Ascending aorta (tissue), 2 donors: ENCODE results near the gene ELOVL5. TPM values are rescaled to one million over a fixed set of nuclear protein-coding genes. Genes with fewer than 3 reads are reported as not detected.

ENCODE experiments used
- DNase-seq, 2 donors: peaks; one replicate each; pipeline ENCODE4 v3.0.0-alpha.2; 2019; ENCODE audit warnings: low spot score in 2 of 2
- H3K27ac ChIP-seq, 2 donors: fragments of 200-600 bp; sonication (generic); one replicate each; pipeline ENCODE4 v1.5.1; 2016 to 2017; ENCODE audit warnings: mild to moderate bottlenecking in 1 of 2
- H3K27me3 ChIP-seq: fragments of 200-600 bp; sonication (generic); one replicate; pipeline ENCODE4 v1.5.1; 2017
- H3K36me3 ChIP-seq, 2 donors: fragments of 200-600 bp; sonication (generic); one replicate each; pipeline ENCODE4 v1.5.1; 2016
- H3K4me1 ChIP-seq, 2 donors: fragments of 200-600 bp; sonication (generic); one replicate each; pipeline ENCODE4 v1.5.1; 2016 to 2017; ENCODE audit warnings: mild to moderate bottlenecking in 1 of 2
- H3K4me3 ChIP-seq, 2 donors: fragments of 200-600 bp; sonication (generic); one replicate each; pipeline ENCODE4 v1.5.1; 2016 to 2017; ENCODE audit warnings: mild to moderate bottlenecking in 1 of 2
- H3K9me3 ChIP-seq, 2 donors: fragments of 200-600 bp; sonication (generic); one replicate each; pipeline ENCODE4 v1.5.1; 2016
- intact Hi-C: fragments of 100-400 bp; cut with DNase I; formaldehyde crosslinking; loops from one replicate; pipeline ENCODE4 v1.15.1; 2023
- total RNA-seq: library from RNA; depleted of rRNA; stranded (reverse); fragments of >200 nt; gene quantifications from one replicate; pipeline ENCODE4 v1.1.0, GENCODE V29; 2016
- TF ChIP-seq, protein P1 (sequence below), 3 experiments: fragments of 200-600 bp in 2 of 3; fragments of 450-650 bp in 1 of 3; sonication (generic) in 2 of 3; IDR thresholded peaks; one replicate each; pipeline ENCODE4 v1.5.1; 2016 to 2019; ENCODE audit warnings: antibody characterized with exemption in 3 of 3, mild to moderate bottlenecking in 1 of 3, moderate library complexity in 1 of 3

ELOVL5 gene
- total RNA-seq, 1 donor from 2014 or later: 53.7 TPM

DNA sequence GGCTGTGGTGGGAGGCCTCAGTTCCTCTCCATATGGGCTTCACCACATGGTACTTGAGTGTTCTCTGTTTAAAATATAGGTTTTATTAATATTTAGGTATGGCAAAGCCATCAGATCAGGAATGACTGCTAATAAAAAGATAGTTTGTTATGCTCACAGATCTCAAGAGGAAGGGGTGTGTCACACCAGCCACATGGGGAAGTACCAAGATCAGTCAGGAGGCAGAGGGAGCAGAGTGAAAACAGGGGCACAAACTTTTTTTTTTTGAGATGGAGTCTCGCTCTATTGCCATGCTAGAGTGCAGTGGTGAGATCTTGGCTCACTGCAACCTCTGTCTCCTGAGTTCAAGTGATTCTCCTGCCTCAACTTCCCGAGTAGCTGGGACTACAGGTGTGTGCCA lies 108.0 kb downstream of the ELOVL5 start:
- TF ChIP-seq, protein P1, sequence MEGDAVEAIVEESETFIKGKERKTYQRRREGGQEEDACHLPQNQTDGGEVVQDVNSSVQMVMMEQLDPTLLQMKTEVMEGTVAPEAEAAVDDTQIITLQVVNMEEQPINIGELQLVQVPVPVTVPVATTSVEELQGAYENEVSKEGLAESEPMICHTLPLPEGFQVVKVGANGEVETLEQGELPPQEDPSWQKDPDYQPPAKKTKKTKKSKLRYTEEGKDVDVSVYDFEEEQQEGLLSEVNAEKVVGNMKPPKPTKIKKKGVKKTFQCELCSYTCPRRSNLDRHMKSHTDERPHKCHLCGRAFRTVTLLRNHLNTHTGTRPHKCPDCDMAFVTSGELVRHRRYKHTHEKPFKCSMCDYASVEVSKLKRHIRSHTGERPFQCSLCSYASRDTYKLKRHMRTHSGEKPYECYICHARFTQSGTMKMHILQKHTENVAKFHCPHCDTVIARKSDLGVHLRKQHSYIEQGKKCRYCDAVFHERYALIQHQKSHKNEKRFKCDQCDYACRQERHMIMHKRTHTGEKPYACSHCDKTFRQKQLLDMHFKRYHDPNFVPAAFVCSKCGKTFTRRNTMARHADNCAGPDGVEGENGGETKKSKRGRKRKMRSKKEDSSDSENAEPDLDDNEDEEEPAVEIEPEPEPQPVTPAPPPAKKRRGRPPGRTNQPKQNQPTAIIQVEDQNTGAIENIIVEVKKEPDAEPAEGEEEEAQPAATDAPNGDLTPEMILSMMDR (IDR thresholded peaks at IDR 0.05): no peak
- Histone ChIP-seq H3K4me1 (no peaks in the 10 kb centered on the region), H3K9me3 (no peaks in the 10 kb centered on the region), H3K4me3 (no peak overlapping the region), H3K36me3 (no peaks in the 10 kb centered on the region), H3K27me3 (no peaks in the 10 kb centered on the region), H3K27ac (no peak overlapping the region)
- DNase-seq: no peak
- intact Hi-C loops: no loop called here

DNA sequence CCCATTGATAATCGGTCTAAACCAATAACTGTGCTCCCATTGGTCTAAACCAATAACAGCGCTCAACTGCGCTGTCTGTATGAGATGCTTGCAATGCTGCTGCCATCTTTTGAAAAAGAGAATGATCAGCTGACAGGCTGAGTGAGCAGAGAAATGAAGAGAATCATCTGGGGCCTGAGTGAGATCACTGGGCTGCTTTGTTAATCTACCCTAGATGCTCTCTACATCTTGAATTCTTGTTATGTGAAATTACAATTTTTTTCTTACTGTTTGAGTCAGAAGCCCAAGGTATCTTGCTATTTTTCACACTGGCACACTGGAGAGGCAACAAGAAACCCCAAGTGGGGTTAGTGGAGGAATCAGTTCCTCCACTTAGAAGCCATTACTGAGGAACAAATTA lies 108.6 kb downstream of the ELOVL5 start:
- Histone ChIP-seq H3K36me3 (no peaks in the 10 kb centered on the region), H3K9me3 (no peaks in the 10 kb centered on the region), H3K27me3 (no peaks in the 10 kb centered on the region), H3K4me1 (no peaks in the 10 kb centered on the region), H3K27ac (no peak overlapping the region), H3K4me3 (no peak overlapping the region)
- intact Hi-C loops: no loop called here
- DNase-seq: no peak
- TF ChIP-seq, protein P1 (IDR thresholded peaks at IDR 0.05): no peak

DNA sequence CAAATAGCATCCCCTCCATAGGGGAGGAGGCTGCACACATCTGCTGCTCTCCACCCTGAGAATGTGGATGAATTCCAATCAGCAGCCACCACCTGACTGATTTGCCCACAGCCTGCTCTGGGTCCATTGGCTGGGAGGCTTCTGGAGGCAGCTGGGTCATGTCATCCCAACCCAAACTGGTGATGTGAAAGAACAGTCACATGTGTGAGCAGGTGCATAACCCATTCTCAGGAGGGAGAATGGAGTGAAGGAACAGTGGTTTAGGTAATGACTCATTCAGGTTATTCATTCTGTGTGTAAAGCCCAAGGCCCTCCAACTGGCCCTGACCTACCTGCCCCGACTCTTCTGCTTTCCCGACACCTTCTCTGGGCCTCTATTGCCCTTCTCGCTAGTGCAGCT lies 109.2 kb downstream of the ELOVL5 start:
- Histone ChIP-seq H3K36me3 (no peaks in the 10 kb centered on the region), H3K4me1 (no peaks in the 10 kb centered on the region), H3K27me3 (no peaks in the 10 kb centered on the region), H3K9me3 (no peaks in the 10 kb centered on the region), H3K27ac (no peak overlapping the region), H3K4me3 (no peak overlapping the region)
- intact Hi-C loops: no loop called here
- TF ChIP-seq, protein P1 (IDR thresholded peaks at IDR 0.05): no peak
- no peak for DNase-seq

DNA sequence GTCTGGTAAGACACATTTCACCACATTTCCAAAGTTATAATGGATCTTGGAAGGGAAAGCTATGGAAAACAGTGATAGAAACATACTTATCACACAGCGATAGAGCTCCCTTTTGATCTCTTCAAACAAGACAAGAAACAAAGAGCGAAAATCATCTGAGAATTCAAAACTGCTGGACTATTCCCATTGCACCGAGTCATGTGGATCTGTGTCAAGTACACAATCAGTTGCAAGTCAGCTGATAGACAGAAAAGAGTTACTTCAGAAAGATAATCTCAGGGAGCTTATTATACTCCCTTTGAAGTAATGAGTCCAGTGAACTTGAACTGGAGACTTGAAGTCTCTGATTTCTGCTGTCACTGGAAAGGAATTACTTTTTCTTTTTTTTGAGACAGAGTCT lies 110.4 kb downstream of the ELOVL5 start:
- Histone ChIP-seq H3K27me3 (no peaks in the 10 kb centered on the region), H3K9me3 (no peaks in the 10 kb centered on the region), H3K4me3 (no peak overlapping the region), H3K4me1 (no peaks in the 10 kb centered on the region), H3K36me3 (no peaks in the 10 kb centered on the region), H3K27ac (no peak overlapping the region)
- no peak for DNase-seq
- TF ChIP-seq, protein P1 (IDR thresholded peaks at IDR 0.05): no peak
- intact Hi-C loops: no loop called here

DNA sequence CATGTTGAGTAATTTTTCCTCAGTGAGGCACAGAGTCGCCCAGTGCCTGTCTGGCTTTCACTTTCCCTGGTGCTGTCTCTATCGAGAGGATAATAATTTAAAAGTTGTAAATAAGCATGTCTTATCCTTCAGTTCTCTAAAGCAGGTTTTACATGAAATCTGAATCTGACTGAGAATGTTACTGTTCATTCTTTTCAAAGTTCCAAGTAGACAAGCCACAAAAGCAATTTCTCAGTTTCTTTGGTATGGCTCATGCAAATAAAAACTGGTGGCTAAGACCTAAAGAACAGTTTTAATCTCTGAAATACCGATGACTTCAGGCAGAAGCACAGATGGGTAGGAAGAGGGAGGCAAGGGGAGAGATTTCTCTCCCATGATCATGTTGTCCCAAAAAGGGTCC lies 112.5 kb downstream of the ELOVL5 start:
- H3K4me3 ChIP-seq: no peak overlapping the region
- no peak overlapping the region for H3K27ac ChIP-seq
- no peaks in the 10 kb centered on the region for H3K36me3 ChIP-seq
- no peaks in the 10 kb centered on the region for H3K27me3 ChIP-seq
- DNase-seq: no peak
- H3K4me1 ChIP-seq: no peaks in the 10 kb centered on the region
- TF ChIP-seq, protein P1 (IDR thresholded peaks at IDR 0.05): no peak
- no peaks in the 10 kb centered on the region for H3K9me3 ChIP-seq
- intact Hi-C loops: no loop called here

DNA sequence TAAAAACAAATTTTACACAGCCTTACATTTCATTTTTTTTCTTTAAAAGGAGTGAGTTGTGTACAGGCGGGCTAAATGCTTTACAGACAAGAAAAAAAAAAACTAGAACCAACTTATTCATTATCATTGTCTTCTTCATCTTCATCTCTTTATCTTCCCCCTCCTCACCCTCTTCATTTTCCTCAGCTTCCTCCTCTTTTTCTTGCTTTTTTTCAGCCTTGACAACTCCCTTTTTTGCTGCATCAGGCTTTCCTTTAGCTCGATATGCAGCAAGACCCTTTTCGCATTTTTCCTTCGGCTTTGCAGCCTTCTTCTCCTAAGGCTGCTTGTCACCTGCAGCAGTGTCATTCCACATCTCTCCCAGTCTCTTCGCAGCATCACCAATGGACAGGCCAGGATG lies 113.2 kb downstream of the ELOVL5 start:
- Histone ChIP-seq H3K27ac (no peak overlapping the region), H3K9me3 (no peaks in the 10 kb centered on the region), H3K36me3 (no peaks in the 10 kb centered on the region), H3K4me3 (no peak overlapping the region), H3K27me3 (no peaks in the 10 kb centered on the region), H3K4me1 (no peaks in the 10 kb centered on the region)
- intact Hi-C loops: no loop called here
- TF ChIP-seq, protein P1 (IDR thresholded peaks at IDR 0.05): no peak
- DNase-seq: no peak
